Hepatocyte (in vitro differentiated cells): ENCODE results near the gene LGR4. TPM values are rescaled to one million over a fixed set of nuclear protein-coding genes. Genes with fewer than 3 reads are reported as not detected.

Experiments used
- DNase-seq: peaks from one replicate; pipeline ENCODE4 v3.0.0-alpha.2; 2016; ENCODE audit warnings: low spot score
- H2AFZ ChIP-seq: fragments of 200-600 bp; sonication (generic); 2 replicates; pipeline ENCODE4 v1.6.0; 2016; ENCODE audit warnings: antibody characterized with exemption, mild to moderate bottlenecking
- H3K27ac ChIP-seq: fragments of 200-600 bp; sonication (generic); 2 replicates; pipeline ENCODE4 v1.5.1; 2016; ENCODE audit warnings: mild to moderate bottlenecking
- H3K27me3 ChIP-seq: fragments of 200-600 bp; sonication (generic); 2 replicates; pipeline ENCODE4 v1.6.1; 2016
- H3K36me3 ChIP-seq: fragments of 200-600 bp; sonication (generic); replicated peaks from 2 replicates; pipeline ENCODE4 v1.5.1; 2016; ENCODE audit warnings: low read depth; ENCODE audit not compliant: insufficient read depth
- H3K4me1 ChIP-seq: fragments of 200-600 bp; sonication (generic); 2 replicates; pipeline ENCODE4 v1.5.1; 2016; ENCODE audit warnings: mild to moderate bottlenecking, moderate library complexity; ENCODE audit not compliant: insufficient read depth
- H3K4me2 ChIP-seq: fragments of 200-600 bp; sonication (generic); 2 replicates; pipeline ENCODE4 v1.6.0; 2016
- H3K4me3 ChIP-seq: fragments of 200-600 bp; sonication (generic); 2 replicates; pipeline ENCODE4 v1.5.1; 2016; ENCODE audit warnings: mild to moderate bottlenecking
- H3K79me2 ChIP-seq: fragments of 200-600 bp; sonication (generic); 2 replicates; pipeline ENCODE4 v1.6.0; 2017; ENCODE audit warnings: mild to moderate bottlenecking
- H3K9me2 ChIP-seq: fragments of 200-600 bp; sonication (generic); replicated peaks from 2 replicates; pipeline ENCODE4 v1.6.0; 2017; ENCODE audit warnings: mild to moderate bottlenecking; ENCODE audit not compliant: insufficient read depth
- H3K9me3 ChIP-seq: fragments of 200-600 bp; sonication (generic); 2 replicates; pipeline ENCODE4 v1.5.1; 2016; ENCODE audit warnings: low read depth, mild to moderate bottlenecking
- H4K20me1 ChIP-seq: fragments of 200-600 bp; sonication (generic); 2 replicates; pipeline ENCODE4 v1.6.0; 2016; ENCODE audit warnings: mild to moderate bottlenecking; ENCODE audit not compliant: insufficient read depth, poor library complexity, severe bottlenecking
- CTCF ChIP-seq: fragments of 200-600 bp; sonication (generic); IDR thresholded peaks from 2 replicates; pipeline ENCODE4 v1.5.1; 2016; ENCODE audit warnings: antibody characterized with exemption, mild to moderate bottlenecking; ENCODE audit not compliant: poor library complexity
- EZH2 ChIP-seq: fragments of 200-600 bp; sonication (generic); IDR thresholded peaks from 2 replicates; pipeline ENCODE4 v1.6.1; 2016; ENCODE audit warnings: antibody characterized with exemption, mild to moderate bottlenecking, borderline replicate concordance
- EZH2phosphoT487 ChIP-seq: fragments of 200-600 bp; sonication (generic); IDR thresholded peaks from one replicate; pipeline ENCODE4 v1.6.1; 2018; ENCODE audit warnings: antibody characterized with exemption, mild to moderate bottlenecking, low read depth, moderate library complexity; ENCODE audit not compliant: unreplicated experiment, severe bottlenecking
- WGBS: methylation state at CpG from one replicate; pipeline ENCODE4 v1.1.6; 2016; ENCODE audit warnings: low lambda C conversion rate; ENCODE audit errors: missing lambda C conversion rate; 5-methylcytosine and 5-hydroxymethylcytosine counted together
- microRNA-seq: library from miRNA; unstranded; fragments of <30 nt; microRNA quantifications from one replicate; pipeline ENCODE4, GENCODE V29; 2017
- polyA plus RNA-seq: library from polyadenylated mRNA; unstranded; fragments of >200 nt; fragmentation: Nextera tagmentation; extraction: Ambion mirVana; gene quantifications from 2 replicates; pipeline ENCODE4 v1.2.1, GENCODE V29; 2016
- small RNA-seq: library from RNA; depleted of rRNA; stranded (forward); fragments of <200 nt; gene quantifications from one replicate; pipeline ENCODE3, GENCODE V24; 2014
- total RNA-seq: library from RNA; depleted of rRNA; stranded (reverse); fragments of >200 nt; gene quantifications from 2 replicates; pipeline ENCODE4 v1.2.3, GENCODE V29; 2014

Gene LGR4
- total and polyA plus RNA-seq, 2 experiments from 2014 or later, result 27.2 to 115 TPM

- Histone ChIP-seq H3K4me2 (no peak overlapping the region), H2AFZ (no peak overlapping the region)
Observed at GRCh38 chr11:27319072-27319471, 153.5 kb downstream of the LGR4 start.

GRCh38 chr11:27317751-27318150 lies 154.8 kb downstream of the LGR4 start:
- Histone ChIP-seq H3K4me2 (no peak overlapping the region), H3K9me3 (no peaks in the 10 kb centered on the region), H3K4me3 (no peak overlapping the region), H3K27me3 (no peaks in the 10 kb centered on the region), H3K9me2 (no peaks in the 10 kb centered on the region), H2AFZ (no peak overlapping the region), H3K27ac (no peak overlapping the region), H3K36me3 (no peaks in the 10 kb centered on the region), H3K79me2 (no peaks in the 10 kb centered on the region), H4K20me1 (no peaks in the 10 kb centered on the region), H3K4me1 (peaks cover 3% of the 10 kb centered on the region)
- DNase-seq, result peak; percentile 26
- no peak for TF ChIP-seq EZH2
- TF ChIP-seq EZH2phosphoT487, result no peak
- no peak for TF ChIP-seq CTCF
- 64% methylated on average over 2 of the region's 2 CpGs for WGBS

More at GRCh38 chr11:27319072-27319471, 153.5 kb downstream of the LGR4 start:
- Histone ChIP-seq H3K9me2 (no peaks in the 10 kb centered on the region), H3K79me2 (no peaks in the 10 kb centered on the region), H3K4me3 (no peak overlapping the region), H3K27ac (no peak overlapping the region), H3K36me3 (no peaks in the 10 kb centered on the region), H3K9me3 (no peaks in the 10 kb centered on the region), H4K20me1 (no peaks in the 10 kb centered on the region), H3K4me1 (no peaks in the 10 kb centered on the region), H3K27me3 (no peaks in the 10 kb centered on the region)
- TF ChIP-seq CTCF (no peak), EZH2 (no peak), EZH2phosphoT487 (no peak)
- no peak for DNase-seq
- WGBS, result 53% methylated on average over 2 of the region's 2 CpGs

Small RNA genes within 50 kb of the gene (microRNA-seq; reads per million reads assigned to microRNA genes)
- not detected for gene MIR8087

Small RNA genes within 50 kb of the gene (small RNA-seq; reads per million reads assigned to genes)
- gene AC100771.1 (not detected), gene MIR8087 (not detected), gene RNA5SP339 (not detected)

Other genes starting within 250 kb of the LGR4 start
- 6.8 and 7.5 TPM in 2 replicates for gene CCDC34, start 109.6 kb downstream of the LGR4 start, total RNA-seq
- gene CCDC34, start 109.6 kb downstream of the LGR4 start, polyA plus RNA-seq, result 4.6 and 6.0 TPM in 2 replicates
- 52.9 and 55.5 TPM in 2 replicates for gene LIN7C, start 34.0 kb upstream of the LGR4 start, total RNA-seq
- 22.4 and 23.5 TPM in 2 replicates for gene LIN7C, start 34.0 kb upstream of the LGR4 start, polyA plus RNA-seq
- 8.8 and 9.0 TPM in 2 replicates for gene BDNF, start 227.7 kb upstream of the LGR4 start, total RNA-seq
- gene BDNF, start 227.7 kb upstream of the LGR4 start, polyA plus RNA-seq, result 4.9 and 7.8 TPM in 2 replicates